Heart left ventricle (tissue), 16 donors: Measurements from ENCODE around the gene BCL2A1. TPM values are rescaled to one million over a fixed set of nuclear protein-coding genes. Genes with fewer than 3 reads are reported as not detected.
"Not testable (repeated sequence)": the region's sequence is repeated elsewhere in the genome, so short reads cannot be mapped to it uniquely, and the experiment has no call there.

Source experiments
- ATAC-seq, 4 donors: fragments of 200-7000 bp; cut with Tn5 transposase; one replicate each; pipeline ENCODE4 v1.9.1; 2020 to 2022; ENCODE audit warnings: moderate library complexity in 4 of 4, mild to moderate bottlenecking in 3 of 4, moderate number of reproducible peaks in 1 of 4
- DNase-seq, 5 donors: peaks; one replicate each; pipeline ENCODE4 v3.0.0-alpha.2; 2020
- H3K27ac ChIP-seq, 12 donors: fragments of 200-600 bp; sonication (generic) in 4 of 12; one replicate each; pipeline versions ENCODE4 v1.5.0 to v1.8.0; 2016 to 2022; ENCODE audit warnings: mild to moderate bottlenecking in 2 of 12
- H3K27me3 ChIP-seq, 9 donors: fragments of 200-600 bp; sonication (generic) in 2 of 9; one replicate each; pipeline versions ENCODE4 v1.5.1 to v1.8.0; 2016 to 2022; ENCODE audit warnings: mild to moderate bottlenecking in 3 of 9
- H3K36me3 ChIP-seq, 9 donors: fragments of 200-600 bp; sonication (generic) in 2 of 9; one replicate each; pipeline versions ENCODE4 v1.5.0 to v1.8.0; 2018 to 2022; ENCODE audit warnings: mild to moderate bottlenecking in 2 of 9
- H3K4me1 ChIP-seq, 12 donors: fragments of 200-600 bp; sonication (generic) in 4 of 12; one replicate each; pipeline versions ENCODE4 v1.5.0 to v1.8.0; 2016 to 2022; ENCODE audit warnings: mild to moderate bottlenecking in 3 of 12
- H3K4me3 ChIP-seq, 12 donors: fragments of 200-600 bp; sonication (generic) in 4 of 12; one replicate each; pipeline versions ENCODE4 v1.5.0 to v1.8.0; 2017 to 2022; ENCODE audit warnings: mild to moderate bottlenecking in 9 of 12, moderate library complexity in 4 of 12
- H3K9me3 ChIP-seq, 12 donors: fragments of 200-600 bp; sonication (generic) in 4 of 12; one replicate each; pipeline versions ENCODE4 v1.5.0 to v1.8.0; 2016 to 2022; ENCODE audit warnings: mild to moderate bottlenecking in 1 of 12
- CTCF ChIP-seq, 12 donors: fragments of 200-600 bp; sonication (generic) in 4 of 12; IDR thresholded peaks; one replicate each; pipeline versions ENCODE4 v1.5.0 to v1.8.0; 2018 to 2022; ENCODE audit warnings: antibody characterized with exemption in 12 of 12, mild to moderate bottlenecking in 5 of 12
- POLR2A ChIP-seq, 2 donors: fragments of 450-650 bp; IDR thresholded peaks; one replicate each; pipeline ENCODE4 v1.6.1; 2017; ENCODE audit warnings: antibody characterized with exemption in 2 of 2, mild to moderate bottlenecking in 2 of 2, moderate library complexity in 2 of 2
- WGBS, 4 donors: extraction: QIAGEN DNeasy Blood & Tissue Kit in 2 of 4; methylation state at CpG; one replicate each; pipeline versions ENCODE4 v1.1.5 to v1.1.7; 2013 to 2018; 5-methylcytosine and 5-hydroxymethylcytosine counted together
- intact Hi-C, 10 donors: fragments of 100-400 bp; cut with DNase I; formaldehyde crosslinking; loops; one replicate each; pipeline versions ENCODE4 v1.11.1 to v1.14.2; 2022
- polyA plus RNA-seq, 2 donors: library from polyadenylated mRNA; stranded (reverse); fragments of 200-250 nt; gene quantifications; one replicate each; pipeline ENCODE4 v1.2.3, GENCODE V29; 2013
- total RNA-seq, 9 donors: library from RNA; depleted of rRNA in 2 of 9; stranded (reverse); fragments of >200 nt in 2 of 9; fragmentation: NEBNext Ultra II Directional in 3 of 9; extraction: Animal tissue kit (Norgen Biotek cat#: 25700) in 3 of 9; gene quantifications; one replicate each; pipeline versions ENCODE4 v1.1.0 to v1.2.4, GENCODE V29; 2016 to 2023
- donor health status: ischemic (EF 13 %, LVEDD 7.1; RV severe dilation, severe dysfunction).
- donor health status: healthy with polysubstance abuse.
- donor health status: DM: no; HTN: yes; CAD: no.
- donor health status: DM: no; HTN: no; CAD: no.
- donor health status: ischemic (EF 25% LVEDD 6.9; RV normal size, moderate dysfunction).
- donor health status: ischemic (EF 25% LVEDD 5.7; RV mildly dilated, moderate dysfunction).
- donor health status: healthy.
- donor health status: DM: yes; HTN: yes; CAD: no.
- donor health status: ischemic (EF 35%, LVEDD 5.7; RV mildly dilated, moderate dysfunction).
- donor health status: nonischemic (EF 11% LVEDD 7.7; RV severe dilation, severe dysfunction).
- donor health status: DM: yes; HTN: yes; CAD: no.
- donor health status: PGD.
- donor health status: ischemic (EF 29% LVEDD 5.4; RV normal size, mild dysfunction).
- donor health status: nonischemic (EF 23%, LVEDD 6.1; RV moderate dilation, normal function).

The BCL2A1 gene
- total and polyA plus RNA-seq, 11 donors = 0.23 to 28.6 (median 0.99) TPM; not detected in 1

DNA sequence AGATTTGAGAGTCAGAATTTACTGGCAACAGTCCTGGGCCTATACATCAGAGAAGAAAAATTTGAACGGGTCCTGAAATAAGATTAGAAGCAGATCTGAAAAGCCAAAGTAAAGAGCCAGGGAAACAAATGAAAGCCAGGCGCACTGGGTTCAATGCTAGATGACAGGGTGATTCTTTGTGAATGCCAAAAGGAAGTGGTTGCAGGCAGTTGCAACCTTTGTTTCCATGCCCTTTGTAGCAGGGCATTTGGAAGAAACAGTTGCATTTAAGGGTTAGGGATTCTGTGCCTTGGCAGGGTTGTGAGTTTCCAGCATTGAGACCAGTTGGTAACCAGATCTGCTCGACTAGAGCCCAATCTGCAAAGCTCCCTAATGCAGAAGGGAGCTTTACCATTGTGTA, 37.8 kb downstream of the BCL2A1 start:
- peaks cover 0 to 13% (median 0%) of the 10 kb centered on the region in 9 donors for H3K27me3 ChIP-seq
- H3K36me3 ChIP-seq = no peaks in the 10 kb centered on the region
- WGBS, 4 donors = 51 to 59% (median 56%) methylated on average over 3 of the region's 3 CpGs
- TF ChIP-seq CTCF (IDR thresholded peaks at IDR 0.05) (no peak), POLR2A (IDR thresholded peaks at IDR 0.05) (no peak)
- DNase-seq (no peak), ATAC-seq (no peak)
- H3K4me3 ChIP-seq = no peak overlapping the region
- no peak overlapping the region for H3K27ac ChIP-seq
- no peaks in the 10 kb centered on the region for H3K9me3 ChIP-seq
- peaks cover 0 to 5% (median 0%) of the 10 kb centered on the region in 12 donors for H3K4me1 ChIP-seq
- intact Hi-C loops = no loop called here

DNA sequence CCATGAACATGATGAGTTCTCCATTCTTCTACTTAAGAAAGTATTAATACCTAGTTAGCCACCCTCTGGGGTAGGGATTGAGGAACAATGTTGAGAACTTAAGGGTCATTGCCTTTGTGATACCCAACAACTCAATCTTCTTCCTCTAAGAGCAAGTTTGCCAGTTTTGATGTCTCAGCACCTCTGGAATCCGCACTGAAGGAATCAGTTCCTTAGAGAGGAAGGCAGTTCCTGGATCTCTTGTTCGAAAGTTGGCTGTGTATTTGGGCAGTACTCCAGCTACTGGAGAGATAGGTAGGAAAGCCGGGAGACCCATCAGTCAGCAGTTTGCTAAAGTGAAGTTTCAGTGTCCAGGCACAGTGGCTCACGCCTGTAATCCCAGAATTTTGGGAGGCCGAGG, 38.5 kb downstream of the BCL2A1 start:
- no peak overlapping the region for H3K27ac ChIP-seq
- H3K4me1 ChIP-seq = peaks cover 0 to 5% (median 0%) of the 10 kb centered on the region in 12 donors
- TF ChIP-seq CTCF (IDR thresholded peaks at IDR 0.05) (no peak), POLR2A (IDR thresholded peaks at IDR 0.05) (no peak)
- H3K4me3 ChIP-seq = no peak overlapping the region
- no peaks in the 10 kb centered on the region for H3K36me3 ChIP-seq
- ATAC-seq (peak in 1 of 4 donors; percentile 36), DNase-seq (no peak)
- WGBS, 4 donors = 48 to 73% (median 60%) methylated on average over 5 of the region's 5 CpGs
- peaks cover 0 to 13% (median 0%) of the 10 kb centered on the region in 9 donors for H3K27me3 ChIP-seq
- no peaks in the 10 kb centered on the region for H3K9me3 ChIP-seq
- intact Hi-C loops = no loop called here

DNA sequence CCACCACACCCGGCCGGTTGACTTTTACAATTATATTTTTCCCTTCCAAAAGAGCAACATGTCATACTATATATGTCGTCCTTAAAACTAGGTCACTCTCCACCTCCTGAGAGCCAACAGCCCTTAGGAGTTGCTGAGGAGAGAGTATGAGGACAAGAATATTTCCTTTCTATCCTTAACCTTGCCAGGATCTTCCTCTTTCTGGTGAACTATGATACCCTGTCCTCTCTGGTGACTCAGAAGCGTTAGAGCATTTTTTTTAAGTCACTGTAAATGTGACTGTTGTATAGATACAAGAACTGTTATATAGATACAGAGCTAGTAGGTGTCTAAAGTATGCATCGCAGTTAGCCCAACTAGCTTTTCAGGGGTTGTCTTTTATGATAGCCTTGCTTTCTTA, 40.5 kb downstream of the BCL2A1 start:
- TF ChIP-seq POLR2A (IDR thresholded peaks at IDR 0.05) (no peak), CTCF (IDR thresholded peaks at IDR 0.05) (no peak)
- peaks cover 0 to 5% (median 0%) of the 10 kb centered on the region in 12 donors for H3K4me1 ChIP-seq
- no peak overlapping the region for H3K27ac ChIP-seq
- ATAC-seq (no peak), DNase-seq (no peak)
- H3K4me3 ChIP-seq = no peak overlapping the region
- 76 to 83% (median 79%) methylated on average over 5 of the region's 5 CpGs for WGBS, 4 donors
- H3K36me3 ChIP-seq = no peaks in the 10 kb centered on the region
- intact Hi-C loops = no loop called here
- H3K27me3 ChIP-seq = peaks cover 0 to 13% (median 0%) of the 10 kb centered on the region in 9 donors
- no peaks in the 10 kb centered on the region for H3K9me3 ChIP-seq

GRCh38 chr15:79929412-79929811, 41.6 kb downstream of the BCL2A1 start:
- no peak overlapping the region for H3K4me3 ChIP-seq
- H3K27ac ChIP-seq = no peak overlapping the region
- ATAC-seq (no peak), DNase-seq (no peak)
- intact Hi-C loops = loop anchor here in 1 of 10 donors (10.0 kb wide), 1 partner anchor 225 kb away; the partner anchor contains the start of gene FAH
- H3K27me3 ChIP-seq = peaks cover 0 to 12% (median 0%) of the 10 kb centered on the region in 9 donors
- no peaks in the 10 kb centered on the region for H3K9me3 ChIP-seq
- H3K4me1 ChIP-seq = peaks cover 0 to 9% (median 0%) of the 10 kb centered on the region in 12 donors
- WGBS, 4 donors = 79 to 92% (median 85%) methylated on average over 2 of the region's 2 CpGs
- H3K36me3 ChIP-seq = no peaks in the 10 kb centered on the region
- TF ChIP-seq POLR2A (IDR thresholded peaks at IDR 0.05) (no peak), CTCF (IDR thresholded peaks at IDR 0.05) (no peak)

DNA sequence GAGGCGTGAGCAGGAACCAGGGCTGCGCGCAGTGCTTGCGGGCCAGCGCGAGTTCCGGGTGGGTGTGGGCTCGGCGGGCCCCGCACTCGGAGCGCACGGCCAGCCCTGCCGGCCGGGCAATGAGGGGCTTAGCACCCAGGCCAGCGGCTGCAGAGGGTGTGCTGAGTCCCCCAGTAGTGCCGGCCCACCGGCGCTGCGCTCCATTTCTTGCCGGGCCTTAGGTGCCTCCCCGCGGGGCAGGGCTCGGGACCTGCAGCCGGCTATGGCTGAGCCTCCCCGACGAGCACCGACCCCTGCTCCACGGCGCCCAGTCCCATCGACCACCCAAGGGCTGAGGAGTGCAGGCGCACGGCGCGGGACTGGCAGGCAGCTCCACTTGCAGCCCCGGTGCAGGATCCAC, 44.9 kb downstream of the BCL2A1 start:
- DNase-seq, ATAC-seq, H3K27me3 ChIP-seq, H3K36me3 ChIP-seq, H3K4me3 ChIP-seq, H3K27ac ChIP-seq: not testable (repeated sequence)
- Histone ChIP-seq H3K4me1 (peaks cover 0 to 20% (median 5%) of the 10 kb centered on the region in 12 donors), H3K9me3 (peaks cover 0 to 11% (median 5%) of the 10 kb centered on the region in 12 donors)
- intact Hi-C loops = loop anchor here in 1 of 10 donors (10.0 kb wide), 1 partner anchor 229 kb away; the partner anchor contains the start of gene FAH
- WGBS, 4 donors = 98 to 100% (median 99%) methylated on average over 12 to 36 of the region's 36 CpGs
